ENCODE data around the gene TOE1.

- TF ChIP-seq POLR2A (IDR thresholded peaks at IDR 0.05; ENCODE audit: low read depth, low read length) (no peak), POLR2AphosphoS5 (IDR thresholded peaks at IDR 0.05; ENCODE audit: low read depth, low read length) (no peak), TAF1 (IDR thresholded peaks at IDR 0.05; ENCODE audit: borderline replicate concordance, low read depth, low read length) (no peak)
Observed at GRCh38 chr1:45381243-45381642, 41.3 kb downstream of the TOE1 start.
